GM13977 (cell line): ENCODE data around the gene CEP192.

Source experiments
- DNase-seq: peaks from one replicate; pipeline ENCODE4 v3.0.0; 2012; ENCODE audit warnings: low spot score
- in situ Hi-C: fragments of 300-500 bp; cut with MboI; formaldehyde crosslinking; loops from one replicate; pipeline ENCODE4 v1.12.0; 2022; ENCODE audit warnings: low sequenced_read_pairs, low pct_unique_long_range_greater_than_20kb, mixed read lengths, inconsistent platforms; ENCODE audit not compliant: unreplicated experiment
- TF ChIP-seq, protein P1 (sequence below): IDR thresholded peaks from 2 replicates; pipeline ENCODE4 v1.5.1; 2012; ENCODE audit warnings: mild to moderate bottlenecking, control low read depth; ENCODE audit not compliant: insufficient read depth; ENCODE audit errors: extremely low read depth, missing control alignments

CEP192 gene

DNA sequence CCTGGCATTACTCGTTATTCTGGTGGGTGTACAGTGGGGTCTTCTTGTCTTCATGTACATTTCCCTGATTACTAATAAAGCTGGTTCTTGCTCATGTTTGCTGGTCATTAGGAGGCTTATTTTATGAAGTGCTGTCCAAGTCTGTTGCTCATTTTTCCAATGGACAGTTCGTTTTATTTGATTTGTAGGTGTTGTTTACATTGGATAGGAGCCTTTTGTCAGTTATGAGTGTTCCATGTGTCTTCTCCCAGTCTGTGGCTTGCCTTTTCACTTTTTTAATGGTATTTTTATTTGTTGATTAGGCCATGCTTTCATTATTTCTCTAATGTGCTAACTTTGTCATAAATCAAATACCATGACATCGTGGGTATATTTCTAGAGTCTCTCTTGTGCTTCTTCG lies 51.9 kb downstream of the CEP192 start:
- in situ Hi-C loops, result no loop called here
- no peak for DNase-seq
- TF ChIP-seq, protein P1, sequence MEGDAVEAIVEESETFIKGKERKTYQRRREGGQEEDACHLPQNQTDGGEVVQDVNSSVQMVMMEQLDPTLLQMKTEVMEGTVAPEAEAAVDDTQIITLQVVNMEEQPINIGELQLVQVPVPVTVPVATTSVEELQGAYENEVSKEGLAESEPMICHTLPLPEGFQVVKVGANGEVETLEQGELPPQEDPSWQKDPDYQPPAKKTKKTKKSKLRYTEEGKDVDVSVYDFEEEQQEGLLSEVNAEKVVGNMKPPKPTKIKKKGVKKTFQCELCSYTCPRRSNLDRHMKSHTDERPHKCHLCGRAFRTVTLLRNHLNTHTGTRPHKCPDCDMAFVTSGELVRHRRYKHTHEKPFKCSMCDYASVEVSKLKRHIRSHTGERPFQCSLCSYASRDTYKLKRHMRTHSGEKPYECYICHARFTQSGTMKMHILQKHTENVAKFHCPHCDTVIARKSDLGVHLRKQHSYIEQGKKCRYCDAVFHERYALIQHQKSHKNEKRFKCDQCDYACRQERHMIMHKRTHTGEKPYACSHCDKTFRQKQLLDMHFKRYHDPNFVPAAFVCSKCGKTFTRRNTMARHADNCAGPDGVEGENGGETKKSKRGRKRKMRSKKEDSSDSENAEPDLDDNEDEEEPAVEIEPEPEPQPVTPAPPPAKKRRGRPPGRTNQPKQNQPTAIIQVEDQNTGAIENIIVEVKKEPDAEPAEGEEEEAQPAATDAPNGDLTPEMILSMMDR, result no peak

DNA sequence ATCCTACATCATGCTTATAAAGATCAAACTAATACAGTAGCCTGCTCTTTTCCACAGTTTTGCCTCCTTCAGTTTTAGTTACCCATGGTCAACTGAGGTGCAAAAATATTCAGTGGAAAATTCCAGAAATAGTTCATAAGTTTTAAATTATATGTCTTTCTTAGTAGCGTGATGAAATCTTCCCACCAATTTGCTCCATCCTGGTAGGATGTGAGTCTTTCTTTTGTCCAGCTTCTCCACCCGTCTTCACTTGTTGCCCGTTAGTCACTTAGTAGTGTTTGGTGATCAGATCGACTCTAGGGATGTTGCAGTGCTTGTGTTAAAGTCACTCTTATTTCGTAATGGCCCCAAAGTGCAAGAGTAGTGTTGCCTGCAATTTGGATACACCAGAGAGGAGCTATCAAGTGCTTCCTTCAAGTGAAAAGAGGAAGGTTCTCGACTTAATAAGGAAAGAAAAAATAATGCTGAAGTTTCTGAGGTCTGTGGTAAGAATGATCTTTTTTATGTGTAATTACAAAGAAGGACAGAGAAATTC lies 57.0 kb downstream of the CEP192 start:
- DNase-seq, result no peak
- in situ Hi-C loops, result no loop called here
- TF ChIP-seq, protein P1, result no peak

DNA sequence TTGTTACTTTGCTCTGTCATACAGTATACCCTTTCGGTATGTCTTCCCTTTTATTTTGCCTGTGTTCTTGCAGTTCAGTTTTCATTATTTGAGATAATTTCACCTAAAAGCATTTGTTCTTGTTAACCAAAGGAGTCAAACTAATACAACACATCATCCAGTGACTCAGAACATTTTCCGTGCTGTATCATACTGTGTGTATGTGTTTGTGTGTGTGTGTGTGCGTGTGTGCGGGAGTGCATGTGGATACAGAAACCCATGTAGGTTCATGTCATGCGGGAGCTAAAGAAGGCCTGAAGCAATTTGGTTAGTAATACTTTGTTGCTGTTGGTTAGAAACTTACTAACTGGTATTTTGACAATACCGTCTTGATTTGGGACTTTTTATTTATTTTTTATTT lies 60.0 kb downstream of the CEP192 start:
- TF ChIP-seq, protein P1, result no peak
- no peak for DNase-seq
- in situ Hi-C loops, result no loop called here

DNA sequence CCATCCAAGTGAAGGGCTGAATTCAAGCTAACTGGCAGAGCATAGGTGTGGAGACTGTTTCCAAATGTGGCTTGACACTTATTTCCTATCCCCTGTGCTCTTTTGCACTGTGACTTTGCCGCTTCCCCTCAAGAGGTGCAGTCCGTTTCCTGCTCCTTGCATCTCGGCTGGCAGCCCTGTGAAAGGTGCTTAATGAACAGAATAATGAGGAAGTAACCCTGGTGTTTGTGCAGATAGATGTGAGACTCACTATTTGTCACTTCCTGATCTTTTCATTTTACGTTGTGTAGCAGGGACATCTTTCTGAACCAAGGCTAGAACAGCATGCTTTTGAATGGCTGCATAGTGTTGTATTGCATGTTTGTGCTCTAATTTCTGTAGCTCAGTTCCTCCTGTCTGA lies 60.8 kb downstream of the CEP192 start:
- no peak for DNase-seq

DNA sequence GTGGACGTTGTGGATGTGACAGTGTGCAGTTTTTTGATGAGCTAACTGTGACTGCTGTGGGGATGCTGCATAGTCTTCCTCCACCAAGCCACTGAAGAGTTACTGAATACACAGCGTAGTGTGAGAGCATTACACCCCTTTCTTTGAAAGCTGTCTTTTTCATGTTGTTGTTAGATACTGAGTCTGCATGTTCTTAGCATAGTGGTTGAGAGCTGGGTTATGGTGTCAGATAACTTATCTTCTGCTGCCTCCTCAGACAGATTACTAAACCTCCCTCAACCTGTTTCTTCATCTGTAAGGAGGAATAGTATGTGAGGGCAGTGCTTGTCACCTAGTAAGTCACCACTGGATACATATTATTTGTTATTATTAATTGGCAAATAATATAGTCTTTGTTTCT lies 63.2 kb downstream of the CEP192 start:
- DNase-seq, result no peak
- in situ Hi-C loops, result no loop called here
- TF ChIP-seq, protein P1, result no peak

More for the DNA sequence above, 60.8 kb downstream of the CEP192 start:
- in situ Hi-C loops, result no loop called here
- TF ChIP-seq, protein P1, result no peak

DNA sequence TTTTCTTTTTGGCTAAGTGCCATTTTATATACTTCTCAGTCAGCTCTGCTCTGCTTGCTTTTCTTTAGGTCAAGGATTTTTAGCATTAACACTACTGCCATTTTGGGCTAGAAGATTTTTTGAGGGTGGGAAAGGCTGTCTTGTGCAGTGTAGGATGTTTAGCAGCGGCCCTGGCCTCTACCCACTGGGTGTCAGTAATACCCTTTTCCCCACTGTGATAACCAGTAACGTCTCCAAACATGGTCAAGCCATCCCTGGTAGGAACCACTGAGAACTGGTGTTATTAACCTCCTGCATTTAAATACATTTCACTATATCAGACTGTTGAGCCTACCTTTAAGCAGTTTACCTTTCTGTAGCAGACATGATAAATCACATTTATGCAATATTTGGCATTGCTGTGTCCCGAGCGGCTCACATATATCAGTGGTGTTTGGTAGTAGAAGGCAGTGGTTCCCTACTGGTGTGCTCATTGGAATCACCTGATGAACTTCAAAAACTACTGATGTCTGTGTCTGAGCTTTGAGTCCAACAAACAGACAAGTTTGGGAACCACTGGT lies 70.5 kb downstream of the CEP192 start:
- no peak for DNase-seq
- in situ Hi-C loops, result no loop called here
- TF ChIP-seq, protein P1, result no peak
